Activated CD4-positive, CD25-positive, alpha-beta regulatory T cell treated with anti-CD3 and anti-CD28 coated beads, Interleukin-2, amount 50 U/mL, for 72 hours (primary cell): ENCODE measurements around the gene ACTR5.
"Not testable (repeated sequence)": the region's sequence is repeated elsewhere in the genome, so short reads cannot be mapped to it uniquely, and the experiment has no call there.

ENCODE experiments used
- DNase-seq: peaks from one replicate; pipeline ENCODE4 v3.0.0; 2021

Gene ACTR5

GRCh38 chr20:38769376-38770295, 21.4 kb downstream of the ACTR5 start:
- no peak for DNase-seq

DNA sequence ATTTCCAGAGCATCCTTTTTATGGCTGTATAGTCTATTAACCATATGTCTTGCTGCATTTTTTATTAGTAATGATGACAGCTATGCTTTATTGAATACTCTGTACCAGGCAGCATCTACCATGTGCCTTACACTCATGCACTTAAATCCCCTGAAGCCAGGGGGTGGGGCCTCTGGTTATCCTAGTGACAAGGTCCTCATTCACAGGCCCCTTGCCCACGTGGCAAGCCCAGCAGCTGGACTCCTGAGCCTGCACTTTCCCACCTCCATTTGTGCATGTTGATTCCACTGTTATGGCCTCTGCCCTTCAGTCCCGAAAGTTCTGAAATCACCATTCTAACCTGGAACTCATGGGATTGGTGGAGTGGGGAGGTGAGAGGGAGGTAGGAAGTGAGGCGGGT, 22.3 kb downstream of the ACTR5 start:
- no peak for DNase-seq

DNA sequence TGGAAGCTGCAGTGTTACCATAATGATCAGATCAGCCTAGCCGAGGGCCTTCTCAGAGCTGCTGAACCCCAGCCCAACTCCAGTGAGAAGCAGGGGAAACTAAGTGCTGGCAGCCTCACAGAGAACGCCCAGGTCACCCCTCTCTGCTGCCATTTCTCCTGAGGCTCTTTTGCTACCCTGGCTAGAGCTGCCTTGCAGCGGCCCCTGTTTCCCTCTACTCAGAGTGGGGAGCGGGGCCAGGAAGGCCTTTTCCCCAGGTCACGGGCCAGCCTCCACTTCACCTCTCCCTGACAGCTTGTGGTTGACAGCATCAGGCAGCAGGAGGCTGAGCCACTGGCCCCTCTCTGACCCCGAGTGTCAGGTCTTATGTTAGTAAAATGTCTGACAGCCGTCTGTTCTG, 22.7 kb downstream of the ACTR5 start:
- DNase-seq, result no peak

DNA sequence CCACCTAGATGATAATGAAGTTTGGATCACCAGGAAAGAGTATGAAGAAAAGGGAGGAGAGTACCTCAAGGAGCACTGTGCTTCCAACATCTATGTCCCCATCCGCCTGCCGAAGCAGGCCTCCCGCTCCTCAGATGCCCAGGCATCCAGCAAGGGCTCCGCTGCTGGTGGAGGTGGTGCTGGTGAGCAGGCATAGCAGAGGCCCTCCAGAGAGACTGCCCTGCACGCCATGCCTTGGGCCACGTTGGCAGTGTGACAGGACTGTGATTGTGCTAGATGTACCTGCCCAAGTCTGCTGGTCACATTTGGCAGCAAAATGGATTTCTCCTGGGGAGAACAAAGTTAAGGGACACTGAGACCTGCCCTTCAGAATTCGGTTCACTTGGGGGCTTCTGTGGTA, 23.4 kb downstream of the ACTR5 start:
- DNase-seq, result no peak

DNA sequence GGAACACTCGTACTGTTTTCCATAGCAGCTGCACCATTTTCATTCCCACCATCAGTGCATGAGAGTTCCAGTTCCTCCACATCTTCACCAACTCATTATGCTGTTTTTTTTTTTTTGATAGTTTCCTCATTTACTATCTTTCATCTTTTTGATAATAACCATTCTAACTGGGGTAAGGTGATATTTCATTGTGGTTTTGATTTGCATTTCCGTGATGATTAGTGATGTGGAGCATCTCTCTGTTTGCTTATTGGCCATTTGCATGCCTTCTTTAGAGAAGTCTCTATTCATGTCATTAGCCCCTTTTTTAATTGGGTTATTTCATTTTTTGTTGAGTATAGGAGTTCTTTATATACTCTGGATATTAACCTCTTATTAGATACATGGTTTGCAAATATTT, 25.9 kb downstream of the ACTR5 start:
- no peak for DNase-seq

DNA sequence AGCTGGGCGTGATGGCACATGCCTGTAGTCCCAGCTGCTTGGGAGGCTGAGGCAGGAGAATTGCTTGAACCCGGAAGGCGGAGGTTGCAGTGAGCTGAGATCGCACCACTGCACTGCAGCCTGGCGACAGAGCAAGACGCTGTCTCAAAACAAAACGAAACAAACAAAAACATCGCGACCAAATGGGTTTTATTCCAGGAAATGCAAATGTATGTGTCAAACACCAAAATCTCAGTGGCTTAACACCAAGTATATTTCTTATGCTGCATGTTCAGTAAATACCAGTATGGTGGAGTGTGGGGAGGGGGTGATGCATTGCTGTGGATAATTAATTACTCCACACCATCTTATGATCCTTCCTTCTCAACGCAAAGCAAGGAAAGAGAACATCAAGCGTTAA, 28.1 kb downstream of the ACTR5 start:
- DNase-seq, result no peak

- no peak for DNase-seq
Measured at GRCh38 chr20:38779247-38780097, 31.2 kb downstream of the ACTR5 start.

DNA sequence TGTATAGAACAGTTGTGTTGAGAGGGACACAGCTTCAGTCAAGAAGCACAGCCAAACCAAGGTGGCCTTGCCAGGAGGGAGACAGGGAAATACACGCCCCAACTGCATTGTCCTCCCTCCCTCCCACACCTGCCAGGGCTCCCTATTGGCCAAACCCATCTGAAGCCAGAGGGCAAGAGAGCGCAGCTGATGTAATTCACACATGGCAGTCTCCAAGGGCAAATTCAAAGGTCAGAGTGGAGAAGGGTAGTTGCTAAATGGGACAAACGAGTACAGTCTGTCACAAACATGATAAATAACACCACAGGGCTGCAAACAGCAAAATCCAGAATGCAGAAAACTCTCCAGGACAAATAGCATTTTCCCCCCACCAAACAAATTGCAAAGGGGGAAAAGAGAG, 34.0 kb downstream of the ACTR5 start:
- no peak for DNase-seq

GRCh38 chr20:38787870-38788269, 39.6 kb downstream of the ACTR5 start:
- DNase-seq, result no peak

DNA sequence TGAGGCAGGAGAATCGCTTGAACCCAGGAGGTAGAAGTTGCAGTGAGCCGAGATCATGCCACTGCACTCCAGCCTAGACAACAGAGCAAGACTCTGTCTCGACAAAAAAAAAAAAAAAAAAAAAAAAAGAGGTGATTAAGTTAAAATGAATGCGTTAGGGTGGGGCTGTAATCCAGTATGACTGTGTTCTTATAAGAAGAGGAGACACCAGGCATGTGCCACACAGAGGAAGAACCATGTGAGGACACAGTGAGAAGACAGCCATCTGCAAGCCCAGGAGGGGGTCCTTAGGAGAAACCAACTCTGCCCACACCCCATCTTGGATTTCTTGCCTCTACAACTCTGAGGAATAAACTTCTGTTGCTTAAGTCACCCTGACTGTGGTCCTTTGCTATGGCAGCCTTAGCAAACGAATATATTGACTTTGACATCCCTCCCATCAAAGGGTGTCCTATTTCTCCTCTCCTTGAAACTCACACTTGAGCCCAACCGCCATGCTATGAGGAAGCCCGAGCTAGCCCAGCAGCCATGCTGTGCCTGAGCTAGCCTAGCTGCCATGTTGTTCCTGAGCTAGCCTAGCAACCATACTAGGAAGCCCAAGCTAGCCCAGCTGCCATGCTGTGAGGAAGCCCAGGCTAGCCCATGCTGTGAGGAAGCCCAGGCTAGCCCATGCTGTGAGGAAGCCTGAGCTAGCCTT, 41.4 kb downstream of the ACTR5 start:
- DNase-seq, result no peak

- peak; percentile 59 for DNase-seq
Measured at GRCh38 chr20:38790200-38791053, 42.2 kb downstream of the ACTR5 start.

DNA sequence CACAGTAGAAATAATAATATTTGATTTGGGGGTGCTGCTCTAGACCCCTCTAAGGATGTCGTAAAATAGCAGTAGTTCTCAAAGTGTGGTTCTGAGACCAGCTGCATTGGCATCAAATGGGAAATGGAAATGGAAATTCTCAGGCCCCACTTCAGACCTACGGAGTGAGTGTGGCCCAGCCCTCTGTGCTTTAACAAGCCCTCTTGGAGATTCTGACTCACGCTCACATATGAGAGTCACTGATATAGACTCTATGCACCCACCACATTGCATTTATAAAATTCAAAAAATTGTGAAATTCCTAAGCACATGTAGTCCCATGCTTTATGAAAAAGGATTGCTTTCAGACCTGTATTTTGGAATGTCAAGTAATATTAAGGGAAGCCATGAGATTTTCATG, 43.0 kb downstream of the ACTR5 start:
- DNase-seq, result no peak

GRCh38 chr20:38791940-38792339, 43.7 kb downstream of the ACTR5 start:
- no peak for DNase-seq

- not testable (repeated sequence) for DNase-seq
Measured at GRCh38 chr20:38794057-38794456, 45.8 kb downstream of the ACTR5 start.

- DNase-seq, result no peak
Measured at GRCh38 chr20:38798266-38798665, 50.0 kb downstream of the ACTR5 start.

- DNase-seq, result no peak
Measured at GRCh38 chr20:38799203-38799602, 50.9 kb downstream of the ACTR5 start.

GRCh38 chr20:38800882-38801281, 52.6 kb downstream of the ACTR5 start:
- no peak for DNase-seq

DNA sequence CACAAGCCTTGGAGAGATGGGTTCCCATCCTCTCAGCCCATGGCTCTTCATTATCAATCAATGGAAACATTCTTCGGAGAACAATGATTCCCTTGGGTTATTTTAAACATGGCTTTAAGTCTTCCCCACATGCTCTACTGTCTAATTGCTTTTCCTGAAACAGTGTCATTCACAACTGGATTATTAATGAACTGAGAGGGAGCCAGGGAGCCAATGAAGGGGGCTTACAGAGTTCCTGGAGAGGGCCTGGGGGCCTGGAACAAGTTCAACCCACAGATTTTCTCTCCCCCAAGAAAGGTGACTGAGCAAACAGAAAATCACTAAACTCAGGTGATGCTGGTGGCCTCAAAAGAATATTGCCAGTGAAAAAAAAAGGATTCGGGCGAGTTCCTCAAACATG, 56.0 kb downstream of the ACTR5 start:
- no peak for DNase-seq

DNA sequence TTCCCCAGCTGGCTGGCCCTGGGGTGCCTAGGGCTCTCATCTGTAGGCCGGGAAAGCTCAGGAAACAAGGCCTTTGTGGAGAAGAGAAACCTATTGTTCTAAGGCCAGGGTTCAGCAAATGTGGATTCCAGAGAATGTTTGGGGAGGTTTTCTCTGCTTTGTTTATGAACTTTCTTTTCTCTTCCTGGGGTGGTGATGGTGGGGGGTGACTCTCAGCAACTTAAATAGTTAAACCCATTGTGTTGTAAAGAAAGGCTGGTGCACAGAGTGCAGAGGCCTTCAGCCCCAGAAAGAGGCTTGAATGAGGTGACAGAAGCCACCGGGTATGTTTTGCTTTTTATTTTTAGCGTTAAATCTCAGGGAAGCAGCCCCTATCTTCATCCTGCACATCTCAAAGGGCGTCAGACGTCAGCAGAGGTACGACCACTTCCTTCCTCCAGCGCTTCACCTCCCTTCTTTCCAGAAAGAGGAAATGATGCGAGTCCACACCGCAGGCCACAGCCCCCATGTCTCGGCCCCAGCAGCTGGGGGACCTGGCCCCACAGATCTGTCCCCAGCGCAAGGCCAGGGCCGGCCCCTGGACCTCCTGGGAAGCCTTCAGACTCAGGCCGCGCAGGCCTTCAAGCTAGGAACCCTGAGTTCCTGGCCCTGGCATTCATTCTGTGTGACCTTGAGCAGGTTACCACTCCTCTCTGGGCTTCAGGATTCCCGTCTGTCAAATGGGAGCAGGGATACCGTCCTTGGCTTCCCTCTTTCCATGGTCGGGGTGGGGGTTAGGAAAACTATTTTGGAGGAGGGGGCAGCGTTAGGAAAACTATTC, 56.6 kb downstream of the ACTR5 start:
- peak; percentile 64 for DNase-seq

DNA sequence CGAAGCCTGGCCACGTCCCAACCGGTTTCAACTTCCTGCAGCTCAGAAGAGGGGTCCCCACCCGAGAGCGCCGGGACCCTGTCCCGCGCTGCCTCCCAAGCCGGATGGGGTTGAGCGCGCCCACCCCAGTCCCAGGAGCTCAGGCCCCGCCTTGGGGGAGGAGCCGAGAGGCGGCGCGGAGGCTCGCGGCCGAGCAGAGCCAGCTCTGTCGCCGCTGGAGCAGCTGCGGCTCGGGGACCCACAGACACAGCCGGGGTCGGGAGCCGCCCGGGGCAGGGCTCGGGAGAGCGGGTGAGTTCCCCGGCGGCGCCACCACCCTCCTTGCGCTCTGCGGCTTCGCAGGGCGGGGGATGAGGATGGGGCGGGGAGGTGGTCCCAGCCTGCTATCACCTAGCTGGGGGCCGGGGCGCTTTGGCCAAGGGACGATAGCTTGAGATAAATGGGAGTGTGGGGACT, 57.3 kb downstream of the ACTR5 start, which contains the start of gene PPP1R16B:
Gene PPP1R16B (plus strand): TSS at position 196 of the 456 bp plus-strand sequence. CDS start 30,229 bp downstream, outside the sequence.
- DNase-seq, result peak; percentile 80
